Fibroblast of mammary gland (primary cell): ENCODE data around the gene IGF2.

ENCODE experiments used
- DNase-seq: peaks from one replicate; pipeline ENCODE4 v3.0.0-alpha.2; 2010; ENCODE audit warnings: low read depth
- H3K4me3 ChIP-seq: 2 replicates; pipeline ENCODE4 v1.5.1; 2011; ENCODE audit warnings: low read depth, mild to moderate bottlenecking, low read length, moderate library complexity; ENCODE audit not compliant: control insufficient read depth
- CTCF ChIP-seq: conservative IDR thresholded peaks from 2 replicates; pipeline ENCODE4 v1.5.1; 2011; ENCODE audit warnings: low read depth, low read length, inconsistent platforms; ENCODE audit not compliant: control insufficient read depth, insufficient read depth

The IGF2 gene

DNA sequence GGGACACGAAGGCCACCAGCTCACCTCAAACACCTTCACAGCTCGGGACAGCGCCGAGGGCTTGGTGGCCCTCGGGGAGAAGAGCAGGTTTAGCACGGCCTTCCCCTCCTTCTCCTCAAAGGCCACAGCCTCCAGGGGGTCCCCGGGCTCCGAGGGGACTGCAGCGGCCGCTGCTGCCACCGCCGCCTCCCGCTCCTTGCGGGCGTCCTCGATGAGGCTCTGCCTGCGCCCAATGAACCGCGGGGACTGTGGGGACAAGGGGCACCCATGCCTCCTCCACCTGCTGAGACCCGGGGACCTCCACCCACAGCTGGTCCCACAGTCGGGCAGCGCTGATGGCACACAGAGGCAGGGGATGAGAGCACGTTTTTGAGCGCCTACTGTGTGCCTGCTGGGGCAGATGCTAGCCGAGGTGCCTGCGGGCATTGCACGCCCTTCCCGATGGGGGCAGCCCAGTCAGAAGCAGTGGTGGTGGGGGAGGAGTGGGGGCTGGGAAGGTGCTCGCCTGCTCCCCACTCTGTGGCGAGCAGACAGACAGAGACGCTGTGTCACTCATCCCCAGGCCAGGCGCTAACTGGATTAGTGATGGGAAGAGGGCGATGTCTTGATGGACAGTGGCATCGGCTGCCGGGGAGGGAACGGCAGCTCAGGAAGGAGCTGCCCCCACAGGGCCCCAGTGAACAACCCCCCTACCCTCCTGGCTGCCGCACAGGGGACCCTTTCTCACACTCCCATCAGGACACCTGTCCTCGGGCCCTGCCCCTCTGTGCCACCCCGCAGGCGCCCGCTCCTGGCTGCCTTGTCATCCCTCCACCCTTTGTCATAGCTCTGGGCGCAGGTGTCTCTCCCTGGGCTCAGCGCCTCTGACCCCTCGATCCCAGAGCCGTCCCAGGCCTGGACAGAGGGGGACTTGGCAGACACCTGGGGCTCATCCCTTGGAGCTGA is 30.7 kb upstream of the IGF2 start:
- no peak for TF ChIP-seq CTCF
- no peak for DNase-seq
- no peak overlapping the region for H3K4me3 ChIP-seq

GRCh38 chr11:2169005-2169378 is 29.8 kb upstream of the IGF2 start:
- H3K4me3 ChIP-seq = no peak overlapping the region
- TF ChIP-seq CTCF = no peak
- DNase-seq = no peak

- DNase-seq = no peak
- H3K4me3 ChIP-seq = no peak overlapping the region
- no peak for TF ChIP-seq CTCF
Observed at GRCh38 chr11:2168286-2169004, 29.3 kb upstream of the IGF2 start.

DNA sequence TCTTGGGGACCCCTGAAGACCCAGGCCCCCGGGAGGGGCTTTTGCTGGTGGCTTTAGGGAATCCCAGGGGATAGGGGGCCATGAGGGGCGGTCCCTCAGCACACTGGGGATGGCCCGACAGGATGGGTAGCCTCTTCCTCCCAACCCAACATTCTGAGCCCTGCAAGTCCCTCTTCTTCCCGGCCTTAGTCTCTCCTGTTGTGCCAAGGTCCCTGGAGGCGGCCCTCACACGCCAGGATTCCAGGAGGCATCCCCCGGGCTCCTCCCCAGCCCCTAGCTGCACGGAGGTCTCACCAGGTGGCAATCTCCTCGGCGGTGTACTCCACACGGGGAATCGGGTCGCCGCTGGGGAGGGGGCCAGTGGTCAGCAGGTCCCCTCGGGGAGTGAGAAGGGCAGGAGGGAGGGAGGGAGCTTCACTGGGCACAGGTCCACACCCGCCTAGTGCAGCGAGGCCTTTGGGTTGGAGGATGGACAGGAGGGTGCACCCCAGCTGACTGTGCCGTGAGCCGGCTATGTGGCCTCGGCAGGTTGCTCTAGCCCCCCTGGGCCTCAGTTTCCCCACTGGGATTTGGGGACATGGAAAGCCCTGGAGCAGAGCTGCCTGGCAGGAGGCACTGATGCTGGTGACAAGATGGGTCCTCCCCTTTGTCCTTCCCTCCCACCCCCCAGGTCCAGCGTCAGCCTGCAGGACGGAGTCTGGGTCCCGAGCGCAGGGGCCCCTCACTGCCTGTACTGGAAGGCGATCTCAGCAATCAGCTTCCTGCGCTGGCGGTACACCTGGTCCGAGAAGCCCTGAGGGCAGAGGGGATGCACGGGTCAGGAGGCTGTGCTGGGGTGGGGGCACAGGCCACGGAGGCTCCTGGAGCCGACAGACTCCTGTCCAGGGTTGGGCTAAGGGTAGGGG is 28.2 kb upstream of the IGF2 start:
- no peak for TF ChIP-seq CTCF

GRCh38 chr11:2166091-2166851 is 27.1 kb upstream of the IGF2 start:
- no peak for TF ChIP-seq CTCF
- DNase-seq = no peak
- no peak overlapping the region for H3K4me3 ChIP-seq

More for the DNA sequence above, 28.2 kb upstream of the IGF2 start:
- no peak for DNase-seq
- H3K4me3 ChIP-seq = no peak overlapping the region
